Fibroblast of the conjunctiva (primary cell): ENCODE measurements around the gene TNXB.

Source experiments
- DNase-seq: peaks from one replicate; pipeline ENCODE4 v3.0.0-alpha.2; 2010; ENCODE audit warnings: low read depth

Gene TNXB, protein sequence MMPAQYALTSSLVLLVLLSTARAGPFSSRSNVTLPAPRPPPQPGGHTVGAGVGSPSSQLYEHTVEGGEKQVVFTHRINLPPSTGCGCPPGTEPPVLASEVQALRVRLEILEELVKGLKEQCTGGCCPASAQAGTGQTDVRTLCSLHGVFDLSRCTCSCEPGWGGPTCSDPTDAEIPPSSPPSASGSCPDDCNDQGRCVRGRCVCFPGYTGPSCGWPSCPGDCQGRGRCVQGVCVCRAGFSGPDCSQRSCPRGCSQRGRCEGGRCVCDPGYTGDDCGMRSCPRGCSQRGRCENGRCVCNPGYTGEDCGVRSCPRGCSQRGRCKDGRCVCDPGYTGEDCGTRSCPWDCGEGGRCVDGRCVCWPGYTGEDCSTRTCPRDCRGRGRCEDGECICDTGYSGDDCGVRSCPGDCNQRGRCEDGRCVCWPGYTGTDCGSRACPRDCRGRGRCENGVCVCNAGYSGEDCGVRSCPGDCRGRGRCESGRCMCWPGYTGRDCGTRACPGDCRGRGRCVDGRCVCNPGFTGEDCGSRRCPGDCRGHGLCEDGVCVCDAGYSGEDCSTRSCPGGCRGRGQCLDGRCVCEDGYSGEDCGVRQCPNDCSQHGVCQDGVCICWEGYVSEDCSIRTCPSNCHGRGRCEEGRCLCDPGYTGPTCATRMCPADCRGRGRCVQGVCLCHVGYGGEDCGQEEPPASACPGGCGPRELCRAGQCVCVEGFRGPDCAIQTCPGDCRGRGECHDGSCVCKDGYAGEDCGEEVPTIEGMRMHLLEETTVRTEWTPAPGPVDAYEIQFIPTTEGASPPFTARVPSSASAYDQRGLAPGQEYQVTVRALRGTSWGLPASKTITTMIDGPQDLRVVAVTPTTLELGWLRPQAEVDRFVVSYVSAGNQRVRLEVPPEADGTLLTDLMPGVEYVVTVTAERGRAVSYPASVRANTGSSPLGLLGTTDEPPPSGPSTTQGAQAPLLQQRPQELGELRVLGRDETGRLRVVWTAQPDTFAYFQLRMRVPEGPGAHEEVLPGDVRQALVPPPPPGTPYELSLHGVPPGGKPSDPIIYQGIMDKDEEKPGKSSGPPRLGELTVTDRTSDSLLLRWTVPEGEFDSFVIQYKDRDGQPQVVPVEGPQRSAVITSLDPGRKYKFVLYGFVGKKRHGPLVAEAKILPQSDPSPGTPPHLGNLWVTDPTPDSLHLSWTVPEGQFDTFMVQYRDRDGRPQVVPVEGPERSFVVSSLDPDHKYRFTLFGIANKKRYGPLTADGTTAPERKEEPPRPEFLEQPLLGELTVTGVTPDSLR (N-terminal part only)

GRCh38 chr6:32109114-32109764 is at the start of gene TNXB:
Gene TNXB (minus strand): TSS chr6:32109338. CDS start chr6:32098198, 11,140 bp downstream.
- DNase-seq: no peak

DNA sequence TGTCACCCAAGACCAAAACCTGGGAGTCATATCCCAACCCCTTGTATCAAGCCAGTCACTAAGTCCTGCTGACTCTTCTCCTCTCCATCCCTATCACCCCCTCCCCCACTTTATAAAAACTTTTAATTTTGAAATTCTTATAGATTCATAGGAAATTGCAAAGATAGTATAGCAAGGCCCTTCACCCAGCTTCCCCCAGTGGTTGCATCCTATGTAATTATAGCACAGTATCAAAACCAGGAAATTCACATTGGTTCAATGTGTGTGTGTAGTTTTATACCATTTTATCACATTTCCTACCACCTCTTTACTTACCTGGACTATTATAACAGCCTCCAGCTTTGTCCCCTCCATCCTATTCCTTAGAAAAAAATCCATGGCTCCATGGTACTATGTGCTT is 48.9 kb upstream of the TNXB start:
- no peak for DNase-seq

DNA sequence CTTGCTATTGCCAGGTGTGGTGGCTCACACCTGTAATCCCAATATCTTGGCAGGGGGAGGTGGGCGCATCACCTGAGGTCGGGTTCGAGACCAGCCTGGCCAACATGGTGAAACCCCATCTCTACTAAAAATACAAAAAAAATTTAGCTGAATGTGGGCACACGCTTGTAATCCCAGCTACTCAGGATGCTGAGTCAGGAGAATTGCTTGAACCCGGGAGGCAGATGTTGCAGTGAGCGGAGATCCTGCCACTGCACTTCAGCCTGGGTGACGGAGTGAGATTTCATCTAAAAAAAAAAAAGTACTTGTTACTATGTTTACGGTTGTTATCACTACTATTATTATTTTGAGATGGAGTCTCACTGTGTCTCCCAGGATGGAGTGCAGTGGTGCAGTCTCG is 47.8 kb upstream of the TNXB start:
- no peak for DNase-seq

GRCh38 chr6:32154514-32155161 is 45.5 kb upstream of the TNXB start:
- DNase-seq: no peak

GRCh38 chr6:32153564-32154513 is 44.7 kb upstream of the TNXB start, which contains the start of gene PPT2:
Gene PPT2 (plus strand): TSS chr6:32154141. CDS start chr6:32154595, 454 bp downstream.
- DNase-seq: peak; percentile 89

- DNase-seq: no peak
Measured at GRCh38 chr6:32152769-32153563, 43.8 kb upstream of the TNXB start.

DNA sequence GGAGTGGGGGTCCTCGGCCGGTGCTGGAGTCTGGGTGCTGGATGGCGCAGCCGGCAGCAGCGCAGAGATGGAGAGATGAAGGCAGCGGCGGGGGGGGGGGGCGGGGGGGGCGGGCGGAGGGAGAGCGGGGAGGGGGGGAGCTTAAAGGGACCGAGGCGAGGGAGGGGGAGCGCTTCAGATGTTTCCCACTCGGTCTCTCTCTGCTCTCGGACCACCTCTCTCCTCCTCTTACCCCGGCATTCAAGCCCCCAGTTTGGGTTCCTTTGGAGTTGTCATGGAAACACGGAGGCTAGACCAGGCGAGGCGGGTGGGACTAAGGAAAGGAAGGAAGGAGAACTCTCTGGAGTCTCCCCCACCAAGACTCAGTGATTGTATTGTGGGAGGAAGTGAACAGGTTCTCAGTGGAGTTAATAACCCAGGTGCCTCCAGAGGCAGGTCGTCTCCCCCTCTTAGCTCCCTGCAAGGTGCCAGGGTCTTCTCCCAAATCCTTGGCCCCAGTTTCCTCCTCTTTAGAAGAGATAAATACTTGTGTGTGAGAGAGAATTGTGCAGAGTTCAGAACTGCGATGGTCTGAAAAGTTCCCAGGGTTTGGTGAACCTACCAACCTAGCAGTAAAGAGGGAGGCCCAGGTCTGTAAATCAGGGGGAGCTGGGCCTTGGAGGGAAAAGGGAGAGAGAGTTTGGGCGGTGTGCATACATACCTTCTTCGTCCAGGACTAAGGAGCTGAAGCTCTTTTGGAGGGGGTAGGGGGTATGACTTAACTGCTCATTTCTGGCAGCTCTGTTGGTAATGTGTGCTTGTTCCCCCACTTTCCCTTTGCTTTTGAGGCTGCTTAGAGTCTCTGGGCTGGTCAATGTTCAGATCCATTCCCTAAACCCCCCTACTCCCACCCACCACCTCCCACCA is 43.0 kb upstream of the TNXB start, which contains the start of gene PRRT1:
TSS of gene PRRT1 (minus strand) at position 77 of the 906 bp plus-strand sequence. CDS start 112 bp downstream, outside the sequence.
- no peak for DNase-seq

- DNase-seq: no peak
Measured at GRCh38 chr6:32151181-32151862, 42.2 kb upstream of the TNXB start.

DNA sequence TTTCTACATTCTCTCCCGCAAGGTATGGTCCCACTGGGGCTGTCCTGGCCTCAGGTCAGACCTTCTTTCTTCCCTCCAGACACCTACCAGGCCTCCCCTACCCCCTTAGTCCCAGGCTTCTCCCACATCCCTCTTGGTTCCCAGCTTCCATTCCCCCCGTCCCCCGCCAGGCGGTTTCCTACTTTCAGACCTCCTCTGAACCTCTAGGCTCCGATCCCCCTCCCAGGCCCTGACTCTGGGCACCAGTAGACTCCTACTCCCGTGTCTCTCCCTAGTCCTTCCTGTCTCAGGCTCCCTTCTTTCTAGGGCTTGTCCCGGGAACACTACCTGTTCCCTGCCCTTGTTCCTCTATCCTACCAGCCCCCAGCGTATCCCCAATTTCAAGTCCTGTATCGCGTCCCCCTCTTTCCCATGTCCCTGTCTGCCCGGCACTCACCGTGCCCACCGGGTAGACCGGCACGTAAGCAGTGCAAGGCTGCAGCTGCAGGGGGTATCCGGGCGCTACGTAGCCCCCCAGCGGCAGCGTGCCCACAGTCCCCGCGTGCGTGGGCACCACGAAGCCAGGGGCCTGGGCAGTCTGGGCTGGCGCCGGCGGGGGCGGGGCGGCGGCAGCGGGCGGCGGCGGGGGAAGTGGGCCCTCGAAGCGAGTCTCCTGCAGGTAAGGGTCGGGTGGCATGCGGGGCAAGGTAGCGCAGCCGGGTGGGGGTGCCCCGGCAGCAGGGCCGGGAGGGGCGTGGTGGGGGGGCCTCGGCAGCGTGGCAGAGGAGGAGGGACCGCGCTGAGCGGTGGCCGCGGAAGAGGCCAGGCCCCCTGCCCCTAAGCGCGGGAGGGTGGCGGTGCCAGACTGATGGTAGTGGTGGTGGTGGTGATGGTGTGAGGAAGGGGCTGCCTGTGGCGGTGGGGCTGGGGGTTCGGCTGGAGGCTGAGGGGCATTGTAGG is 41.1 kb upstream of the TNXB start:
- no peak for DNase-seq

GRCh38 chr6:32149092-32149755 is 40.1 kb upstream of the TNXB start:
- DNase-seq: no peak

DNA sequence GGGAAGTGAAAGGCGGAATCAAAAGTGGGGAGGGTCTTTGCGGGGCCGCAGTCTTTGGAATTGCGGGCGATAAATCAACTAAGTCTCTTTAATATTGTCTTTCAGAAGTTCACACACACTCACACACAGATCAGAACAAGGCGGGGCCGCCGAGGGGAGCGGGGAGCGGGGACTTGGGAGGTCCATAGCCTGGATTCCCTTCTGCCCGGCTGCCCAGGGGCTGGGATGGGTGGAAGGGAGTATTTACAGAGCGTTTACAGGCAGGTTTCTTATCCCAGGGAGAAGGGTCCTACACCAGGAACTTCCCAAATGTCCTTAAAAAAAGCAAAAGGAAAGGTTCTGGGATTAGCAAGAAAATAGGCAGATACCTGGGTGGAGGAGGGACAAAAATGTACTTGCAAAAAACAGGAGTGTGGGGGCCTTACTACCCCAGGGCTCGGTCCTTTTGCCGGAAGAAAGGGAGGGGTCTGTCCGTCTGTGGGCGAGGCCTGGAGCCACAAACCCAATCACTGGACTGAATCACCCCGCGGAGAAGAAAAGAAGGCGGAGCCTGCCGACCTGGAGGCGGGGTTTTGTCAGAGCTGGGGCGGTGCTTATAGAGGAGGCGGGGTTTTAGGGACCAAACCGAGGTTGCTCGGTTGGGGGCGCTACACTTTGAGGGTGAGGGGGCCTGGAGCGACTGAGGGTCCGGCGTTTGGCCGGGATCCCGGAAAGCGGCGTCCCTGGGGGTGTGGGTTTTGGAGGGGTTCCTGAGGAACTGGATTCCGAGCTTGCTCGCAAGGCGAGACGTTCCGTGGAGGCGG is 39.4 kb upstream of the TNXB start:
- no peak for DNase-seq

- no peak for DNase-seq
Measured at GRCh38 chr6:32147401-32148132, 38.4 kb upstream of the TNXB start.

- no peak for DNase-seq
Measured at GRCh38 chr6:32146687-32147086, 37.5 kb upstream of the TNXB start.

DNA sequence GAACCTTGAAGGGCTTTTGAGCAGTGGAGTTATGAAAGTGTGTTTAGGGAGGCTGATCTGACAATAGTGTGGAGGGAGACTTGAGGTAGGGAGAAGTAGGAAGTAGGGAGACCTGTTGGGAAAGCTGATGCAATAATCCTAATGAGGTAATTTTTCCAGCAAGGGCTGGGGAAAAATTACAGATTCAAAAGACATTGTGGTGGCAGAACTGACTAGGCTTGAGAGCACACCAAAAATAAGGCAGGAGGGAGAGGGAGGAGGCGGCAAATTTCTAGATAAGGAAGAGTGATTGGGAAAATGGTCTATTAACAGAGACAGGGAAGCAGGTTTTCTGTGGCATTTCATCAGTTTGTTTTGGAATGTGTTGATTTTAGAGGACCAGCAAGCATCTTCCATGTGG is 37.1 kb upstream of the TNXB start:
- DNase-seq: no peak
